GM18520 (cell line): ENCODE results near the gene SOWAHC.
"Not testable (repeated sequence)": the region's sequence is repeated elsewhere in the genome, so short reads cannot be mapped to it uniquely, and the experiment has no call there.

ENCODE experiments used
- ATAC-seq: cut with Tn5 transposase; IDR thresholded peaks from one replicate; pipeline ENCODE4 v1.9.1; 2021; ENCODE audit not compliant: unreplicated experiment

SOWAHC gene

GRCh38 chr2:109613922-109614714 lies at the start of gene SOWAHC, which contains the start of gene SEPTIN10:
TSS of gene SOWAHC (plus strand) at chr2:109614364. CDS start at chr2:109614490, 126 bp downstream.
TSS of gene SEPTIN10 (minus strand) at chr2:109613966. CDS start at chr2:109613827, 139 bp downstream.
- ATAC-seq, result no peak

GRCh38 chr2:109575373-109575772 lies 38.8 kb upstream of the SOWAHC start:
- ATAC-seq, result no peak

GRCh38 chr2:109577630-109578029 lies 36.5 kb upstream of the SOWAHC start:
- ATAC-seq, result not testable (repeated sequence)

- peak; percentile 41 for ATAC-seq
Observed at GRCh38 chr2:109582928-109583895, 31.0 kb upstream of the SOWAHC start.

- ATAC-seq, result no peak
Observed at GRCh38 chr2:109586687-109587086, 27.5 kb upstream of the SOWAHC start.

- ATAC-seq, result no peak
Observed at GRCh38 chr2:109591206-109591605, 23.0 kb upstream of the SOWAHC start.

GRCh38 chr2:109592905-109593304 lies 21.3 kb upstream of the SOWAHC start:
- no peak for ATAC-seq

- no peak for ATAC-seq
Observed at GRCh38 chr2:109594246-109594885, 19.8 kb upstream of the SOWAHC start.

GRCh38 chr2:109595644-109596043 lies 18.5 kb upstream of the SOWAHC start:
- no peak for ATAC-seq

GRCh38 chr2:109597283-109597682 lies 16.9 kb upstream of the SOWAHC start:
- no peak for ATAC-seq

GRCh38 chr2:109601783-109602182 lies 12.4 kb upstream of the SOWAHC start:
- no peak for ATAC-seq

- ATAC-seq, result no peak
Observed at GRCh38 chr2:109602617-109603188, 11.5 kb upstream of the SOWAHC start.

GRCh38 chr2:109604597-109604996 lies 9.6 kb upstream of the SOWAHC start:
- ATAC-seq, result no peak

GRCh38 chr2:109607766-109608165 lies 6.4 kb upstream of the SOWAHC start:
- no peak for ATAC-seq

GRCh38 chr2:109609352-109610024 lies 4.7 kb upstream of the SOWAHC start:
- no peak for ATAC-seq

- ATAC-seq, result no peak
Observed at GRCh38 chr2:109611467-109612095, 2.6 kb upstream of the SOWAHC start.

GRCh38 chr2:109613081-109613921 lies 863 bp upstream of the SOWAHC start:
- no peak for ATAC-seq

- ATAC-seq, result no peak
Observed at GRCh38 chr2:109614715-109615636, 812 bp downstream of the SOWAHC start.
